ENCODE data around the gene NFILZ.

DNA sequence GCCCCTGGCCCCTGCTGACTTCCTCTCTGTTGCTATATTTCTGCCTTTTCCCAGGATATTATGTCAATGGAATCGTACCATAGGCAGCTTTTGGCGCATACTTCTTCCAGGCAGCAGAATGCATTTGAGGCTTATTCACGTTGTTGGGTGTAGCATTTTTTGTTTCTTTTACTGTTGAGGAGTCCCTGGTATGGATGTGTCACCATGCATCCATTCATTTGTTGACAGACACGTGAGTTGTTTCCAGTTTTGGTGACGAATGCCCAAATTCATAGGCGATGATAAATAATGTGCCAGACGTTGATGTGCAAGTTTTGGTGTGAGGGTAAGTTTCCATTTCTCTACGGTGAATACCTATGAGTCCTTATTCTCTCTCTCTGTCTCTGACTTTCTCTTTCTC is 5.0 kb downstream of the NFILZ start:
- TF ChIP-seq, protein P1, sequence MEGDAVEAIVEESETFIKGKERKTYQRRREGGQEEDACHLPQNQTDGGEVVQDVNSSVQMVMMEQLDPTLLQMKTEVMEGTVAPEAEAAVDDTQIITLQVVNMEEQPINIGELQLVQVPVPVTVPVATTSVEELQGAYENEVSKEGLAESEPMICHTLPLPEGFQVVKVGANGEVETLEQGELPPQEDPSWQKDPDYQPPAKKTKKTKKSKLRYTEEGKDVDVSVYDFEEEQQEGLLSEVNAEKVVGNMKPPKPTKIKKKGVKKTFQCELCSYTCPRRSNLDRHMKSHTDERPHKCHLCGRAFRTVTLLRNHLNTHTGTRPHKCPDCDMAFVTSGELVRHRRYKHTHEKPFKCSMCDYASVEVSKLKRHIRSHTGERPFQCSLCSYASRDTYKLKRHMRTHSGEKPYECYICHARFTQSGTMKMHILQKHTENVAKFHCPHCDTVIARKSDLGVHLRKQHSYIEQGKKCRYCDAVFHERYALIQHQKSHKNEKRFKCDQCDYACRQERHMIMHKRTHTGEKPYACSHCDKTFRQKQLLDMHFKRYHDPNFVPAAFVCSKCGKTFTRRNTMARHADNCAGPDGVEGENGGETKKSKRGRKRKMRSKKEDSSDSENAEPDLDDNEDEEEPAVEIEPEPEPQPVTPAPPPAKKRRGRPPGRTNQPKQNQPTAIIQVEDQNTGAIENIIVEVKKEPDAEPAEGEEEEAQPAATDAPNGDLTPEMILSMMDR (IDR thresholded peaks at IDR 0.05) = no peak
- TF ChIP-seq EZH2 (IDR thresholded peaks at IDR 0.05) (no peak), EZH2phosphoT487 (IDR thresholded peaks at IDR 0.05) (no peak)

Measured in neural progenitor cell (in vitro differentiated cells).